A673 (cell line): ENCODE data around the gene SPATS2.

Experiments
- CTCF ChIP-seq: fragments of 300-800, 200-600 bp; sonication (generic); conservative IDR thresholded peaks from 2 replicates; pipeline ENCODE4 v1.5.1; 2017; ENCODE audit warnings: low read depth, mild to moderate bottlenecking, antibody characterized with exemption, low read length, moderate library complexity, mixed read lengths
- EZH2 ChIP-seq: fragments of 200-600 bp; sonication (generic); IDR thresholded peaks from 2 replicates; pipeline ENCODE4 v1.6.1; 2017; ENCODE audit warnings: borderline replicate concordance, low read depth, mild to moderate bottlenecking, mixed read lengths, antibody characterized with exemption, low read length; ENCODE audit not compliant: poor library complexity, severe bottlenecking

- no peak for TF ChIP-seq CTCF
- no peak for TF ChIP-seq EZH2
Observed at GRCh38 chr12:49461221-49461620, 94.0 kb downstream of the SPATS2 start.
